HPDE6-E6E7 (cell line): ENCODE data around the gene ZNF418.
A peak's percentile ranks its signal among the peaks of the same experiment; 100 is the strongest.
"Not testable (repeated sequence)": the region's sequence is repeated elsewhere in the genome, so short reads cannot be mapped to it uniquely, and the experiment has no call there.

Experiments
- DNase-seq: peaks from one replicate; pipeline ENCODE4 v3.0.0; 2011; ENCODE audit warnings: missing footprints; ENCODE audit errors: extremely low spot score

The ZNF418 gene

DNA sequence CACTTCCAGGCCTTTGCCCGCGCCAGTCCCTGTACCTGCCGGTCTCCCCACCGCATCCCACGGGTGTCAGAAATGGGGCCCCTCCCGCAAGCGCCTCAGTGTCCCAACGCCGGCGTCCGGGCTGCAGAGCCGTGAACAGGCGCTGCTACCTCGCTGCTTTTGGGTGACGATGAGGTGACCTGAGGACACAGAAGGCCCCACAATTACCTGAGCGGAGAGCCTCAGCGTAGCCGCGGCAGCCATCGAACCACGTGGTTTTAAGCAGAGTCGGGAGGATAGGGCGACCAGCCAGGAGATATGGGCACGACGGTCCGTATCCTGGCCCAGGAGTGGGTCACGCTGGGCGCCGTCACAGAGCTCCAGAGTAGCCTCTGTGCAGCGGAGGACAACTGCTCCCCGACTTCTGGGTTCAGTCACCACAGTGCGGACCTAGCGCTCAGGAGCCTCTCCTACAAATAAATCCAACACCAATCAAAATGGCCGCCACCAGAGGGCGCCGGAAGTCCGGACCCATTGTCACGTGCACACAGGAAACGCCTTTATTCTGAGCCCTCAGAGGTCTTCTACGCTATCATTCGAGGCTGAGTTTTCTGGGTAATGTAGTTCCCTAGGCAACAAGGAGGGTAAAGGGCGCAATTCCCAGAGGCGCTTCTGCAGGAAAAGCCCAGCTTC is 46.5 kb downstream of the ZNF418 start, which contains the start of gene ZNF814:
Gene ZNF814 (minus strand): TSS at position 478 of the 672 bp plus-strand sequence. CDS start 235 bp downstream, at position 243.
- DNase-seq = peak; percentile 69

DNA sequence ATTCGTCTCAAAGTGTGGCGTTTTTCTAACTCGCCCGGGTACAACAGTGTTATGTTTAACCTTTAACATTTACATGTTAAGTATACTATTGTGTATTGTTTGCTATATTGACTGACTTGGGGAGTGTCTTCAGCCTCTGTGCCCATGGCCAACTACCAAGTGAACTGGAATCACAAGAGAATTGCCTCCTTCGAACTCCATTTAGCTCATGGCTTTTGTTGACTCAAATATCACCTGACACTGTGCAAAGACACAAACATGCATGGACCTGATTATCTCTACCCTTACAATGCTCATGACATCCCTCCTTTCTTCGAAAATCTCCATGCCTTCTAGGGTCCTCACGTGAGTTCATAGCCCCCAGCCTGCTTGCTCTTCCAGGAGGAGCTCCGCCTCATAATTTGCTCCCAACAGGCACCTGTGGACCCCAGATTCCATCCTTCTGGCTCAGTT is 47.1 kb downstream of the ZNF418 start:
- peak; percentile 15 for DNase-seq

DNA sequence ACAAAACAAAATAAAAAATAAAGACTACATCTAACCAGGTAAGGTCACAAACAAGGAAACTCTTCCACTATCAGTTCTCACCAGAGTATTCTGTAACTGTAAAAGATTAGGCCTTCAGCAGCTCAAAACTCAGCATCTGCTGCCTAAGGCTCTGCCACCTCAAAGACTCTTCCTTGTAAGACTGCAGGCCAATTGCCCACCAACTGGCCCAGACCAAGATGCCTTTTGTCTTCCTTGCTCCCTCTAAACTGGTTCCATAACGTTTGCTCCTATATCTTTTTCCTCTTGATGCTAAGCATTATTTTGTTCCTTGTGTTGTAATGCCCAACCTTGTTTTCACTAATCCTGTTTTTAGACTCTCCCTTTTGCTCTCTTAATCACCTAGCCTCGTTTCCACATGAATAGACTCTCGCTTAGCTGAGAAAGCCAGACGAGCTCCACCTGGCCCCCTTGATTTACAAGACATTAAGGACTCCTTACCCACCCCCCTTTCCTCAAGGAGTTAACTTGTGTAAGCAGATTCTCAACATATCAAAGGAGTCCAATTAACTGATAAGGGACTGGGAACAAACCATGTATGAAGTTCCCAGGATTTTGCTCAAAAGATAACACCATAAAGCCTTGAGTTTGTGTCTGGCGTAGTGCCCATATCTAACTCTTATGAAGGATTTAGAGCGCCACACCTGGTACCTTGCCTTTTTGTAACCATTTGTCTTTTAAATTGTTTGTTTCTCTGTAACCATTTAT is 47.8 kb downstream of the ZNF418 start:
- DNase-seq = no peak

GRCh38 chr19:57886046-57886445 is 49.2 kb downstream of the ZNF418 start:
- DNase-seq = no peak

DNA sequence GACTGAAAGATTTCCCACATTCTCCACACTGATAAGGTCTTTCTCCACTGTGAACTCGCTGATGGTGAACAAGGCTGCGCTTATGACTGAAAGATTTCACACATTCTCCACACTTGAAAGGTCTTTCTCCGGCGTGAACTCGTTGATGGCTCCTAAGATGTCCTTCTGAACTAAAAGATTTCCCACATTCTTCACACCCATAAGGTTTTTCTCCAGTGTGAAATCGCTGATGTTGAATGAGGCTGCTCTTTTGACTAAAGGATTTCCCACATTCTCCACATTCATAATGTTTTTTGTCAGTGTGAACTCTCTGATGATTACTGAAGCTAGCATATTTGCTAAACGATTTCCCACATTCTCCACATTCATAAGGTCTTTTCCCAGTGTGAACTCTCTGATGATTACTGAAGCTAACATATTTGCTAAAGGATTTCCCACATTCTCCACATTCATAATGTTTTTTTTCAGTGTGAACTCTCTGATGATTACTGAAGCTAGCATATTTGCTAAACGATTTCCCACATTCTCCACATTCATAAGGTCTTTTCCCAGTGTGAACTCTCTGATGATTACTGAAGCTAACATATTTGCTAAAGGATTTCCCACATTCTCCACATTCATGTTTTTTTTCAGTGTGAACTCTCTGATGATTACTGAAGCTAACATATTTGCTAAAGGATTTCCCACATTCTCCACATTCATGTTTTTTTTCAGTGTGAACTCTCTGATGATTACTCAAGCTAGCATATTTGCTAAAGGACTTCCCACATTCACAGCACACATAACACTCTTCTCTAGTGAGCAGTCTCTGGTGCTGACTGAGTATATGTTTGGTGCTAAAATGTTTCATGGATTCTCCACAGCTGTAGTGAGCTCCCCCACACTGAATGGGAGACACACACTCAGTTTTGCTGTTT is 61.1 kb downstream of the ZNF418 start:
- not testable (repeated sequence) for DNase-seq

- no peak for DNase-seq
Observed at GRCh38 chr19:57872450-57872849, 62.8 kb downstream of the ZNF418 start.
